GM21367 (cell line): ENCODE measurements around the gene ATP11A.

Source experiments
- ATAC-seq: cut with Tn5 transposase; IDR thresholded peaks from one replicate; pipeline ENCODE4 v1.9.1; 2021; ENCODE audit not compliant: unreplicated experiment

Gene ATP11A

GRCh38 chr13:112690283-112690929, 568 bp downstream of the ATP11A start:
- peak; percentile 13 for ATAC-seq

GRCh38 chr13:112692104-112692503, 2.3 kb downstream of the ATP11A start:
- no peak for ATAC-seq

- no peak for ATAC-seq
Measured at GRCh38 chr13:112692586-112692985, 2.7 kb downstream of the ATP11A start.

- ATAC-seq: no peak
Measured at GRCh38 chr13:112693831-112694497, 4.1 kb downstream of the ATP11A start.

- no peak for ATAC-seq
Measured at GRCh38 chr13:112695121-112695520, 5.3 kb downstream of the ATP11A start.

GRCh38 chr13:112696001-112696868, 6.4 kb downstream of the ATP11A start:
- ATAC-seq: no peak

- no peak for ATAC-seq
Measured at GRCh38 chr13:112696869-112697465, 7.1 kb downstream of the ATP11A start.

- no peak for ATAC-seq
Measured at GRCh38 chr13:112697756-112698655, 8.2 kb downstream of the ATP11A start.

GRCh38 chr13:112699322-112699918, 9.6 kb downstream of the ATP11A start:
- ATAC-seq: no peak

GRCh38 chr13:112700291-112701060, 10.6 kb downstream of the ATP11A start:
- no peak for ATAC-seq

- no peak for ATAC-seq
Measured at GRCh38 chr13:112702341-112702985, 12.6 kb downstream of the ATP11A start.

GRCh38 chr13:112702986-112703379, 13.1 kb downstream of the ATP11A start:
- no peak for ATAC-seq

- no peak for ATAC-seq
Measured at GRCh38 chr13:112703449-112704284, 13.8 kb downstream of the ATP11A start.

GRCh38 chr13:112704308-112705145, 14.7 kb downstream of the ATP11A start:
- no peak for ATAC-seq

- ATAC-seq: no peak
Measured at GRCh38 chr13:112705286-112705685, 15.4 kb downstream of the ATP11A start.

GRCh38 chr13:112706171-112706570, 16.3 kb downstream of the ATP11A start:
- no peak for ATAC-seq
